ENCODE measurements around the gene NRXN3. TPM values are rescaled to one million over a fixed set of nuclear protein-coding genes. Genes with fewer than 3 reads are reported as not detected.
A peak's percentile ranks its signal among the peaks of the same experiment; 100 is the strongest.

The NRXN3 gene
- total RNA-seq, 3 donors from 2014 or later = 2.1 to 27.3 (median 2.6) TPM

DNA sequence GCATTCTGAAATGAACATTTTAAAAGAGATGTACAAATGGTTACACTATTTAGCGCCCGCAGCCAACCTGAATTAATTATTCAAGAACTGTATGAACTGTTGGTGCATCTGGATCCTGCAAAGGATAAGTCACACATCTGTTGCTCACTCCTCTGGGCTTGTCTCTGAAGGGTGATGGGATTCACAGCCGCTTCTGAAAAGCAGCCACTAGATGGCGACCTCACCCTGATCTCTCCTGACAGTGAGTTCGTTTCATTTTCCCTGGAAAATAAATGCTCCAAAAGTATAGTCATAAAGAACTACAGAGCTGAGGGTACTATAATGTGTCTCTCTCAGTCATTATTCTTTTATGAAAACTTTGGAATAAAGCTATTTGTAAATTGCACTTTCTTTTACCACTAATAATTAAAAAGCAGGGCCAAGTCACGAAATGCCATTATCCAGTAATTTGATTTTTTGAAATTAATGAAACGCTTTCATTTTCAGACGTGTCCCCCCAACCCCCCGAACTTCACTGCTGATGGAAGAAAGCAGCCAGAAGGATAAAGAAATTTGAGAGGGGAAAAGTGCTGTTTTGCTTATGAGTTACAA is 789.6 kb downstream of the NRXN3 start:
- no peaks in the 10 kb centered on the region for H3K9me3 ChIP-seq
- no peaks in the 10 kb centered on the region for H3K4me1 ChIP-seq (ENCODE audit: low read depth)
- TF ChIP-seq CTCF (IDR thresholded peaks at IDR 0.05) = peak; percentile 75
- DNase-seq (peak in 2 of 3 donors; percentile 58 to 81), ATAC-seq (peak; percentile 79)
- H3K36me3 ChIP-seq (ENCODE audit: low read depth) = no peaks in the 10 kb centered on the region
- no peak overlapping the region for H3K4me3 ChIP-seq
- intact Hi-C loops (cut with DNase I, micrococcal nuclease) = no loop called here

DNA sequence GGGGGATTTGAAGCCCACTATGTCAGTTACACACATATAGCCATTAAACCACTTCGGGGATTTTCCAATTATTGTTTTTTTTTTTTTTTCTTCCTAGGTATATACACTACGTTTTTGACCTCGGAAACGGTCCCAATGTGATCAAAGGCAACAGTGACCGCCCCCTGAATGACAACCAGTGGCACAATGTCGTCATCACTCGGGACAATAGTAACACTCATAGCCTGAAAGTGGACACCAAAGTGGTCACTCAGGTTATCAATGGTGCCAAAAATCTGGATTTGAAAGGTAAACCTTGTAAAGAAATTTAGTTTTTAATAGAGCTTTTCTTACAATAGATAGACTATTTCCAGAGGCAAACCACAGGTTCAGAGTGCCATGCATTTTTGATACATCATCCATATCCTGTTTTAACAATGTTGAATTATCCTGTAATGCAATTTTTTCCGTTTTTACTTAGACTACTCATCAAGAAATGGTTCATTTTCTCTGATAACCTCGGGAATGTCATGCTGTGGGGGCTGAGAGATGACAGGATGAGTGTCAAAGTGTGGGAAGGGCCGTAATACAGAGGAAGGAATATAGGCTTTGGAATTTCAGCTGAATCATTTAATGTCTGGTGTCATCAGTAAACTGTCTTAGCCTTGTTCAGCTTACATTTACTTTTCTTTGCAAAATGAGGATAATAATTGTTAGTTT is 797.1 kb downstream of the NRXN3 start:
- Histone ChIP-seq H3K4me3 (no peak overlapping the region), H3K9me3 (no peaks in the 10 kb centered on the region), H3K36me3 (ENCODE audit: low read depth) (no peaks in the 10 kb centered on the region), H3K4me1 (ENCODE audit: low read depth) (no peaks in the 10 kb centered on the region)
- no peak for DNase-seq
- no peak for TF ChIP-seq CTCF (IDR thresholded peaks at IDR 0.05)
- ATAC-seq = no peak
- intact Hi-C loops (cut with DNase I, micrococcal nuclease) = no loop called here

- intact Hi-C loops (cut with DNase I, micrococcal nuclease) = no loop called here
These were observed 798.1 kb downstream of the NRXN3 start for GRCh38 chr14:78968265-78968664.

DNA sequence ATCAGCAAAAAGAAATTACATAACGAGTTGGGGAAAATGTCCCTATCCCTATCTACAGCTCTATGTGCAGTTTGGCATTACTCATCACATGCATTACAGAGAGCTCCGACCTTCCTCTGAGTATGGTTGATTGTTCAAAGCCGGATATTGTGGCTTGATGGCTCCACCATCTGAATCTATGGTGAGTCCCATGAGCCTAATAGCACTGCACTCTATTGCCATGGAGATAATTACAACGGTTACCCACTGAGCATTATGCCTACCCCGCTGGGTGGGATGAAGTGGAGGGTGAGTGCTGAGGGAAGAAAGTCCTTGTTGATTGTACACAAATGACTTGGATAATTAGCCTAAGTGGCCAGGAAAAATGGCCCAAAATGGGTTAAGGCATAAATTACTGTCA is 800.5 kb downstream of the NRXN3 start:
- Histone ChIP-seq H3K9me3 (no peaks in the 10 kb centered on the region), H3K36me3 (ENCODE audit: low read depth) (no peaks in the 10 kb centered on the region), H3K4me1 (ENCODE audit: low read depth) (no peaks in the 10 kb centered on the region), H3K4me3 (no peak overlapping the region)
- intact Hi-C loops (cut with DNase I, micrococcal nuclease) = no loop called here
- DNase-seq = no peak
- no peak for TF ChIP-seq CTCF (IDR thresholded peaks at IDR 0.05)
- ATAC-seq = no peak

More at GRCh38 chr14:78968265-78968664, 798.1 kb downstream of the NRXN3 start:
- ATAC-seq (no peak), DNase-seq (no peak)
- no peaks in the 10 kb centered on the region for H3K9me3 ChIP-seq
- TF ChIP-seq CTCF (IDR thresholded peaks at IDR 0.05) = no peak
- no peaks in the 10 kb centered on the region for H3K4me1 ChIP-seq (ENCODE audit: low read depth)
- H3K4me3 ChIP-seq = no peak overlapping the region
- no peaks in the 10 kb centered on the region for H3K36me3 ChIP-seq (ENCODE audit: low read depth)

DNA sequence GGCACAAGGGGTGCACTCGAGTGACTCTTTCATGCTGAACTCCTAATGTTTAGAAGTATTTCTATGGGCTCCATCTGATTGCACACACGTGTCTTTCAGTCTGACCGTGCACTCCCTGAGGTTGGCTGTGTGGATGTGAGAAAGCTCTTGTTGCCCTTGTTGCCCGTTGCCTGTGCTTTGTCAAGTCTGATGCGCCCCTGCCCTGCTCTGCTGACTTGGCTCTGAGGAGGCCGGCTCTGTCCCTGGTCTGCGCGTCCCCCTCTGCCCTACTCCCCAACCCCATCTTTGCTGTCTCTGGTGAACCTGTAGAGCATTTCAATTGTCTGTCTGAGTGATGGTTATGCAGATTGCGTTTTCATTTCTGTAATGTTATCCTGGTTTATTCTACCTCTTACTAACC is 802.3 kb downstream of the NRXN3 start:
- Histone ChIP-seq H3K9me3 (no peaks in the 10 kb centered on the region), H3K4me1 (ENCODE audit: low read depth) (no peaks in the 10 kb centered on the region), H3K36me3 (ENCODE audit: low read depth) (no peaks in the 10 kb centered on the region), H3K4me3 (no peak overlapping the region)
- ATAC-seq (no peak), DNase-seq (no peak)
- intact Hi-C loops (cut with DNase I, micrococcal nuclease) = no loop called here
- TF ChIP-seq CTCF (IDR thresholded peaks at IDR 0.05) = no peak
